NCI-H82 treated with DMSO at 0.1 percent for 48 hours (cell line): ENCODE data around the gene PRKCD.

Experiments used
- DNase-seq: peaks from one replicate; lab custom pipeline; 2025; ENCODE audit not compliant: unreplicated experiment; lab: John Stamatoyannopoulos, UW

The PRKCD gene

GRCh38 chr3:53160660-53161449 lies at the start of gene PRKCD:
Gene PRKCD, plus strand, starts transcription at chr3:53161209. Its CDS starts 17,214 bp downstream, at chr3:53178423.
- no peak for DNase-seq

- no peak for DNase-seq
Observed at GRCh38 chr3:53111822-53112221, 49.2 kb upstream of the PRKCD start.

- no peak for DNase-seq
Observed at GRCh38 chr3:53113293-53114010, 47.6 kb upstream of the PRKCD start.

- DNase-seq, result peak; percentile 46
Observed at GRCh38 chr3:53114011-53114400, 47.0 kb upstream of the PRKCD start.

GRCh38 chr3:53114412-53115074 lies 46.5 kb upstream of the PRKCD start:
- no peak for DNase-seq

GRCh38 chr3:53116956-53117355 lies 44.1 kb upstream of the PRKCD start:
- no peak for DNase-seq

- no peak for DNase-seq
Observed at GRCh38 chr3:53120336-53120735, 40.7 kb upstream of the PRKCD start.

- no peak for DNase-seq
Observed at GRCh38 chr3:53122255-53122932, 38.6 kb upstream of the PRKCD start.

GRCh38 chr3:53122933-53123305 lies 38.1 kb upstream of the PRKCD start:
- DNase-seq, result no peak

GRCh38 chr3:53123510-53123909 lies 37.5 kb upstream of the PRKCD start:
- no peak for DNase-seq

- DNase-seq, result no peak
Observed at GRCh38 chr3:53123953-53124352, 37.1 kb upstream of the PRKCD start.

- DNase-seq, result no peak
Observed at GRCh38 chr3:53126601-53127000, 34.4 kb upstream of the PRKCD start.

- DNase-seq, result no peak
Observed at GRCh38 chr3:53129344-53129743, 31.7 kb upstream of the PRKCD start.

- DNase-seq, result peak; percentile 79
Observed at GRCh38 chr3:53130179-53131061, 30.6 kb upstream of the PRKCD start, which contains the start of gene RFT1. Gene RFT1, minus strand, starts transcription at chr3:53130435. Its CDS starts 35 bp downstream, at chr3:53130400.

- DNase-seq, result no peak
Observed at GRCh38 chr3:53131096-53131495, 29.9 kb upstream of the PRKCD start.

- DNase-seq, result no peak
Observed at GRCh38 chr3:53132347-53132746, 28.7 kb upstream of the PRKCD start.

GRCh38 chr3:53134631-53135232 lies 26.3 kb upstream of the PRKCD start:
- peak; percentile 3 for DNase-seq

GRCh38 chr3:53137221-53137620 lies 23.8 kb upstream of the PRKCD start:
- no peak for DNase-seq

- no peak for DNase-seq
Observed at GRCh38 chr3:53137835-53138446, 23.1 kb upstream of the PRKCD start.
